HG03521 (cell line): Measurements from ENCODE around the gene TMEM208.

Source experiments
- ATAC-seq: cut with Tn5 transposase; IDR thresholded peaks from one replicate; pipeline ENCODE4 v1.9.1; 2021; ENCODE audit warnings: mild to moderate bottlenecking, moderate library complexity; ENCODE audit not compliant: unreplicated experiment

Gene TMEM208

DNA sequence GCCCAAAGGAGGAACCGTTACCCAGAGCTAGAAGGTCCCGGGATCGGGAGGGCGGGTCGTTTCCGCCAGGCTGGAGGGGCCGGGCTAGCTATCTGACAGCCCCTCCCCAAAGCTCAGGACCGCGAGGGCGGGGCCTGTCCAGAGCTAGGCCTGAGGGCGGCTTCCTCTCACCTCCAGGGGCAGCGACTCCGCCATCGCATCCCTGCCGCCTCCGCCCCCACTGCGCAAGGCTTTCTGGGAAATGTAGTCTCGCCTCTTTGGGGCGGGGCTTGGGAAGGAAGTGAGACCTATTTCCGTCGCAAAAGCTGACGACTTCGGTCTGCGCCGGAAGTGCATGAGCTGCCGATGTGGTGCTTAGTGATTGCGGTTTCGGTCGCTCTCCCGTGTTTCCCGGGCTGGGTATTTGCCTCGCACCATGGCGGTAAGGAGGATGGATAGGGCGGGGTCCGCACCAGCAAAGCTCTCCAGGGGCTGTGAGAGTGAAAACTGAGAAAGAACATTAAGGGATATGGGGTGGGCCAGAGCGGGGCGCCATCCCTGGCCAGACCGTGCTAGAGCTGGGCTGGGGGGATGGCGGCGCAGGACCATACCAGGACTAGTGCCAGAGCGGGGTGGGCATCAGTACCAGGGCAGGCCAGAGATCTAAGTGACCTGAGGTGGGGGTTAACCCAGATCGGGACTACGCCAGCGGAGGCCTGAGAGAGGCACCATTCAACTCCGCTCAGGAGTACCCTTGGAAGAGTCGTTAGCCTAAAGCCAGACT is at the start of gene TMEM208:
TMEM208 (plus strand) TSS at position 327 of the 763 bp plus-strand sequence; CDS start at position 416, 89 bp downstream.
- peak; percentile 95 for ATAC-seq

DNA sequence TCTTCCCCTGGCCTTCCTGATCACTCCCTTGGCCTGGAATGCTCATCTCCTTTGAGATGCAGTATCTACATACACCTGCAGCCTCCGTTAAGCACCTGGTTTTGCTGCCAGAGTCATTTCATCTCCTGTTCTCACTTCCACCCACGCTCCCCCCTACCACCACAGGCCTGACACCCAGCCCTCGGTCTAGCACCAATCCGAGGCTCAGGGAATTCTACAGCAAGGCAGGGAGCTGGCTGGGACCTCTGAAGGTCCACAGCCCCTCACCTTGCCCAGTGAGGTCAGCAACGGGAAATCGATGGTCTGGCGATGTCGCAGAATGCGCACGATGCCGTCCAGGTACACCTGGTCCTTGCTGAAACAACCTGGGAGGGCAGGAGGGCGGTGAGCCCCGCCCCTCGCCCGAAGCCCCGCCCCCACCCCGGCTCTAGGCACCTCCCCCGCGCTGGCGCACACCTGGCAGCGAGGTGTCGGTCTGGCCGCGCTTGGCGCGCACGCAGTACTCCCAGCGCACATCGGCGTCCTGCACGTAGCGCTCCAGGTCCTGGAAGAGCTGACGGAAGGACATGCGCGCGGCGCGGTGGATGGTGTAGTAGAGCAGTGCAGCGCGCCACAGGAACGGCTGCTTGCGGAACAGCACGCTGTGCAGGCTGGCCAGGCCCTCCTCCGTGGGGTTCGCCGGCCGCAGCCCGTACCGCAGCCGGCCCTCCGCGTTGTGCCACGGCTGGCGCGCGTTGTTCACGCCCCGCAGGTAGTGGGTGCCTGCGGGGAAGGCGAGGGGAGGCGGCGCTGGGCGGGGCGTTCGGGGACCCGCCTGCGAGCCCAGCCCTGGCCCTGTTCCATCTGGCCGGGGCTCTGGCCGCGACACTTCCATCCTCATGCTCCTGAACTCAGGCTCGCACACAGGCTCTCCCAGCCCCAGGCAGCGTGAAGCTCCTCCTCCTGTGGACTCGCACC is 48.9 kb upstream of the TMEM208 start:
- ATAC-seq = no peak

DNA sequence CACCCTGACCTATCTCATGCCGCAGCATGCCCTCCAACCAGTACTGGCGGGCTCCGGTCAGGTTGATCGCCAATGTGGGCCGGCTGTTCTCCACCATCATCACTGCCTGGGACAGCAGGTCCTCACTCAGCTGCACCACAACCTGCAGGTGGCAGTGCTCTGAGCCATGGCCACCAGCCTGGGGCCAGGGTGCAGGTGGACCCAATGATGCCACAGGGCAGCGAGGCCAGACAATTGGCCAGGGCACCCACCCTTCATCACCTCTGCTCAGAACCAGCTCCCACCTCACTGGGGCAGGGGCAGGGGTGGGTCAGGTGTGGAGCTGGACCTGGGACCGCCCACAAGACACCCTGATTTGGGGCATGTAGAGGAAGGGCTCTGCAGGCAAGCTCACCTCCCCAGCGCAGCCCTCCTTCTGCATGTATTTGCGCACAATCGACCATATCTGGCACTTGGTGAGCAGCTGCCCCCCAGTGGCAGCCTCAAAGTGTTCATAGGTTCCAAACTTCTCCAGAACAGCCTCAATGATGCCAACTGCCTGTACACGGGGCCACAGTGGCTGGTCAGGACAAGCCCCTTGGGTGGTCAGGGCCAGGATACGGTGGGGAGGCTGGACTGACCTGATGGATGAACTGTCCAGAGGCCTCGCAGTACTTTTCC is 47.4 kb upstream of the TMEM208 start:
- no peak for ATAC-seq

DNA sequence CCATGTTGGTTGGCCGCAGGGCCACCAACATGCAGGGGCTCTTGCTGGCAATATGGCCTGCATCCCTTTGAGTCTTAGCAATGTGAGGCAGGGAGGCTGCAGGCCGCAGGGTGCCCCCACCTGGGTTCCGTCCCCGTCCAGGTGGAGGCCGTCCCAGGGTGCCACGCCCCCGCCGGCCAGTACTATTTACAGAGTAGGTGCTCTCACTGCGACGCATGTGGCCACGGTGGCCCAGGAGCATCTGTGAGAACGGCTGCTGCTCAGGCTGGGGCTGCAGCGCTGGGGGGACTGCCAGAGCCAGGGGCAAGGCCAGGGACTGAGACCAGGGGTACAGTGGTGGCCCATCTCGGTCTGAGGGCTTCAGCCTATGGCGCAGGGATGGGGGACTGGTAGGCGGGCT is 46.8 kb upstream of the TMEM208 start:
- no peak for ATAC-seq

DNA sequence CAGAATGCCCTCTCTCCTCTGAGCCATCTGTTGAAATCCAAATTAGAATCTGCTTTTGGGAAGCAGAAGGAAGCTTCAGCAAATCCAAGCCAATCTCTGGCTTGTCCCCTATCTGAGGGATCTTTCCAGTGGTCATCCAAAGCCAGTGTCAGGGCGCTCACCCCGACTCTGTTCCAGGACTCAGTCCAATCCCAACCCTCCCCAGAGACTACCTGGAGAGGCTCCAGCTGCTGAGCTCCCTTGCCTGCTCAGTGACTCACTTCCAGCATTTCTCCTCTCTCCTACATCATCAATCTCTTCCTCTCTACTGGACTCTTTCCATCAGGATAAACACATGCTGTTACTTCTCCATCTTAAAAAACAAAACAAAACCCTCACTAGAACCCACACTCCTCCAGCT is 45.6 kb upstream of the TMEM208 start:
- no peak for ATAC-seq

DNA sequence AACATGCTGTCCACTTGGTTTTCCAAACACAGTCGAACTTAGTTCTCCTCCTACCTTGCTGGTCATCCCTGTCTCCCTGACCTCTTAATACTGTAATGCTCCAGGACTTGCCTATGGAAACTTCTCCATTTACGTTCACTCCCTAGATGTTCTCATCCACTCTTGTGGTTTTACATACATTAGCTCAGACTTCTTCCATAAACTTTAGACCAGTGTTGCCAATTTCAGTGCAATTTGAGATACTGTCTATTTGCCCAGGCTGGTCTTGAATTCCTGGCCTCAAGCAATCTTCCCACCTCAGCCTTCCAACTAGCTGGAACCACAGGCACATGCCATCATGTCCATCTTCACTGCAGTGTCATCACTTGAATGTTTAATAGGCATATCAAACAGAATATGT is 44.6 kb upstream of the TMEM208 start:
- no peak for ATAC-seq

DNA sequence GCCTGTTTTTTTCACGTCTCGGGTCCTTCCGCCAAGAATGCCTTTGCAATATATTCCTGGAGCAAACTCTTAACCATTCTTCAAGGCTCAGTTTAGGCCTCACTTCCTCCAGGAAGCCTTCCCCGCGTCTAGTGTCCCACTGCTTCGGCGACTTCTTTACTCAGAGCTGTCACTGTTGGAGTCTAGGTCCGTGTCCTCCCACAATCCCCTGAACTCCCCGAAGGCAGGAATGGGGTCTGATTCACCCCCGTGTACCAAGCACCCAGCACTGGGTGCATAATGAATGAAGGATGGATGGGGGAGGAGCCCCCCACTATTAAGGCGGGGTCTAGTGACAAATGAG is 43.7 kb upstream of the TMEM208 start:
- no peak for ATAC-seq

DNA sequence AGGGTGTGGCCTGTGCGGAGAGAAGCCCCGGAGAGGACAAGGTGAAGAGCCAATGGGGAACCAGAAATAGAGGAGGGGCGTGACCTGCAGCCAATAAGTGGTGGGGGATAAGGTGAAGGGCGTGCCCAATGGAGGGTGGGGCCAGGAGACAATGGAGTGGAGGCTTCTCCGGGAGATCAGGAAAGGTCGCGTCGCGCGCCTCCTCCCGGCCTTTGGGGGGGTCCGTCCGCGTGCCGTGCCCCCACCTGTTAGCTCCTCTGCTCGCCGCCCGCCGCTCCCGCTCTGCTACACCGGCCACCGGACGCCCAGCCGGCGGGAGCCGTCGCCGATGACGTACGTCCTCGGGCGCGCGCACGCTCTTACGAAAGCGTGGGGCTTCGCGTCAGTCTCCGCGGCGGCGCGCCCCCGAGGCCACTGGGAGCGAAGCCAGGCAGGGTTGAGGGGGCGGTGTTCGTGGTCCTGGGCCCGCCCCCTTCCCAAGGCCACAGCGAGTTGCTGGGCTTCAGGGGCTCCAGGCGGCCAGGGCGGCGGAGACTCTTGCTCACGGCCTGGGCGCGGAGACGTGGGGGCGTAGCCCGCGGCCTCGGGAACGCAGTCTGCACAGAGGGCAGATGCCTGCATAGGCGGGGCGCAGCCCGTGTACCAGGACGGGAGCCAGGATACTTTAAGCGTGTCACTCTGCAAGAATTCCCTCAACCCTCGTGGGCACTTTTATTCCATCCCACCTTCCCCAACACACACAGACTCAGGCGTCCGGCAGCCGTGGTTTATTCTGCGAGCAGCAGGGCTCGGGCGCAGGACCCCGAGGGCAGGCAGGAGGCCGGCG is 43.1 kb upstream of the TMEM208 start, which contains the start of gene MATCAP1:
MATCAP1 (minus strand) TSS at position 337 of the 826 bp plus-strand sequence. CDS start 3,353 bp downstream, outside the sequence.
- peak; percentile 90 for ATAC-seq

DNA sequence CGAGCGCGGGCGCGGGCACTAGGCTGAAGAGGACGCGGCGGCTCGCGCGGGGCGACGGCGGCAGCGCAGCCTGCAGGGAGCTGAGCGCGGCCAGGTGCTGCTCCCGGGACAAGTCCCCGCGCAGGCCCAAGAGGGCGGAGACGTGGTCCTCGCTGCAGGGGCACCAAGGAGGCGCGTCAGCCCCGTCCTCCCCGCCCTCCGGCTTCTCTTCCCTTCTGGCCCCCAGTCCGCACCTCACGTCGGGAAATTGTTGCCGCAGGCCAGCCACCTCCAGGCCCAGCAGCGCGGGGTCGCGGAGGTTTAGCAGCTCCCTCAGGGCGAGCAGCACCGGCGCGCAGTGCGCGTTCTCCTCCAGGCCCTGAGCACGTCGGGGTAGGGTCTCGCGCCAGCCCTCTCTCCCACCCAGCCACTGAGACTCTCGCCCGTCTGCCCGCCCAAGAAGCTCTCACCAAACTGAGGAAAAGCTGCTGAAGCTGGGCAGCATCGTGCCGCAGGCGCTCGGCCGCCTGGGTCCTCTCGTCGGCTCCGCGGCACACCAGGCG is 42.4 kb upstream of the TMEM208 start:
- ATAC-seq = no peak

DNA sequence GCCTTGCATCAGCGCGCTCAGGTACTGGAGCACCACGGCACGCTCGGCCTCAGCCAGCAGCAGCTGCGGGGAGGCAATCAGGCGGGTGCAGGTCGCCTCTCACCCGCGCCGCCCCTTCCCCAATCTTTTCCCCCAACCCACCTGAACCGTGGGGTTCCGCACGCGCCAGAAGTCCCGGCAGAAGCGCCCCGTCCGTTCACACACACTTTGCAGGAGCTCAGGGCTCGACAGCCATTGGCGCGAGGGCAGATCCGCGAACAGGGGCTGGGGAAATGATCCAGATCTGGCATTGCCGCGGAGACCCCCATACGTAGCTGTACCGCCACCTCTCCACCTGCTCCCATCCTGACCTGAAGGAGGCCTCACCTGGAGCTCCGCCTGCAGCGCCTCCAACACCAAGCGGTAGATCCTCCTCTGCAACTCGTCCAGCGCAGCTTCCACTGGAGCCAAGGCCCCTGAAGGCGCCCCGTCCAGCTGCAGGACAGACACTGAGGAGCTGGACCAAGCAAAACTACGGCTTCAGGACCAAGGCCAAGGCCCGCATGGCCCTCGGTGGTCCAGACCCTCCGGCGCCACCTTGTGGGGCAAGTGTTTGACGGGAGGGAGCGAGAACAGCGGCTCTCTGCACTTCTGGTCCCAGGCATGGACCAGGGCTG is 41.8 kb upstream of the TMEM208 start:
- ATAC-seq = no peak

DNA sequence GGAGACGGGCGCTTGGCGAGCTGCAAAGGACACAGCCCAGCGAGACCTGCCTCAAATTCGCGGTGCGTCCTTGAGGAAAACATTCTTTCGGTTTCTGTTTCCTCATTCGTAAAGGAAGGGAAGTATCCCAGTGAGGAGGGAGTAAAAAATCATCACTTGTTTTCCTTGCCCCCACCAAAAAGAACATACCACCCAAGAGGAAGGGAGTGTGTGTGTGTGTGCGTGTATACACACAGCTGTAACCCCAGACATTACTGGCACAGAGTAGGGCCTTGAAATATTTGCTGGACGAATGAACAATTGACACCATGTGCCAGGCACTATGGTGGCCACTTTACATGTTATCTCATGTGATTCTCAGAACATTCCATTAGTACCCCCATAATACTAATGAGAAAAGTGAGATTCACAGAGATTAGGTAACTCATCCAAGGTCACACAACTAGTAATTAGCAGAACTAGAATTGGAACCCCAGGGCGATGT is 41.2 kb upstream of the TMEM208 start:
- ATAC-seq = no peak

DNA sequence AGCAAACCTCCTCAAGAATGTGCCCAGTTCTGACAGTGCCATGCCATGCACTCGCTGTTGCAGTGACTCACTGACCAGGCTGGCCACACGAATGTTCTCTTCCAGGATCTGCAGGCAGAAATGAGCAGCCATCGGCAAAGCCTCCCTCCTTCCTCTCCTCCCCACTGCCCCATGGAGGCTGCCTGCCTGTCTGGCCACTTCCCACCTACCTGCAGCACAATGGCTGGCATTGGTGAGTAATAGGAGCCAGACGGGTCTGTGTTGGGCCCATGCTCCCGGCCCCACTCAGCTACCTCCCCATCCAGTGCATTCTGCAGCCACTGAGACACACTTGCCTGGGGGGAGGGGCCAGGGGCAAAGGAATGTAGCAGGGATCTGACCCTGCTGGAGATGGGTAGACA is 40.4 kb upstream of the TMEM208 start:
- no peak for ATAC-seq

DNA sequence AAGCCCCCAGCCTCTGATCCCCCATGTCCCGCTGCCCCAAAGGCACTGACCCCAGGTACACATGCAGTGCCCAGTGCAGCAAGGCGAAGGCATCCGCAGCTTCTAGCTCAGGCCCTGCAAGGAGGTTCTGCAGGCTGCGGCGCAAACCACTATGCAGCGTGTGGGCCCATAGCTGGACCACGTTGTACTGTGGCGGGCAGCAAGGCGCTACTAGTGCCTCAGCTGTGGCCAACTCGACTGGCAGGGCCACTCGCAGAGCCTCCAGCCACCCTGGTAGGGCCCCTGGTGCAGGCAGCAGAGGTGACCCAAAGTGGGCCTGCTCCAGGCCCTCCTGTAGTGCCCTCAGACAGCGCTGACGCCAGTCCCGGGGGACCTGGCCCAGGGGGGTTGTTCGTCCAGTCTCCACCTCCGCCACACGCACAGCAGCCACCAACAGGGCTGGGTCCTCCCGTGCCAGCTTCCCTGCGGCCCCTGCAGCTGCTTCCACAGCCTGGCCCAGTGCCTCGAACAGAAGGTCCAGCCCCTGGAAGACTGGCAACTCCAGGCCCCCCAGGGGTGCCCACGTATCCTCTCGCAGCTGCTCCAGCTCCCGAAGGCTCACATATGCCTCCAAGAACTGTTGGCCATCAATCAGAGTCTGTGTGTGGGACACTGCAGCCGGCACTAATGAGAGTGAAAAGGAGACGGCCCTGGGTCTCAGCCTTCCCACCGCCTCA is 39.6 kb upstream of the TMEM208 start:
- no peak for ATAC-seq

DNA sequence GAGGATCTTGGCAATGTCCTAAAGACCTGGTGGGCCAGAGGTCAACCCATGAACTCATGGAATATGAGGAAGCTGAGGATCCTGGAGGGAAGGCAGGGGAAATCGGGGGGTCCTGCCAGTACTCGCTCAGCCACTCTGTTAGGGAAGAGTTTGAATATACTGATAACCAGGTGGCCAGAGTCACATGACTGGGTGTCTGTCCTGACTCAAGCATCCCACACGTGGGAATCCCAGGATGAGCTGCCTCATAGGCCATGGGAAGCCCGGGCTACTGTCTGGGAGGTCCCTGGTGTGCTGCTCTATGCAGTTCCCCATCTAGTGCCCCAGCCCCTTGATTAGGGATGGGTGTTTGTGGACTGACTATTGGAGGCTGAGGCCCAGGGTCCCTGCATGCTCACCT is 38.6 kb upstream of the TMEM208 start:
- ATAC-seq = no peak

DNA sequence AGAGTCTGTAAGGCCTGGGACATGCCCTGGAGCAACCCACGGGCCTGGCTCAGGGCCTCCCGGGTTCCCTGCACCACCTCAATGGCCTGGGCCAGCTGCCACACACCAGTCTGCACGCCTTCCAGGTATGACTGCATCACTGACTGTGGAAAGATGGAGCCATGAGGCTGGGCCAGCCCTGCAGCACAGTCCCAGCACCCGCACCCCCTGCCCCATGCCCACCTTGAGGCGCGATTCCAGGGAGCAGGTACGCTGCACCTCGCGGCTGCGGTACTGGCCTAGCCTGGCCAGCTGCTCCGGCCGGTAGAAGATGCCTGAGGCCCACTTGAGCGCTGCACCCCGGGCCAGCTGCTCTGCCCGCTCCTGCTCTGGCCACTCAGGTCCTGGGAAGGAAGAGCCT is 38.1 kb upstream of the TMEM208 start:
- ATAC-seq = no peak

DNA sequence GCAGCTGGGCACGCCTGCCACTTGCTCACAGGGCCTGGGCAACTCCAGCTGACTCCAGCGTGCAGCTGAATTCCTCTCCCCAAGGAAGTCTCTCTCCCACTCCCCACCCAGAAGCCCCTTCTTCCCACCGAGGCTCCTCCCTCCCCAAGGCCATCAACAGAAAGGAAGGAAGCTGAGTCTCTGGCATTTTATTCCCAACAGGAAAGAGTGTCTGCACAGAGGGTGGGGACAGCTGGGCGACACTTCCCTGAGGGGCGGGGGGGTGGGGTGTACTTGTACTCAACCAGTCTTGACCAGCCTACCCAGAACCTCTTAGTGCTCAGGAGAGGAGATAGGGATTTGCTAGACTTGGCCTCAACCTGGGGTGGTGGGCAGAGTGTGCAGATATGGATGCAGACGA is 36.9 kb upstream of the TMEM208 start, which contains the start of gene EXOC3L1:
EXOC3L1 (minus strand) TSS at position 96 of the 400 bp plus-strand sequence. CDS start 460 bp downstream, outside the sequence.
- ATAC-seq = no peak

DNA sequence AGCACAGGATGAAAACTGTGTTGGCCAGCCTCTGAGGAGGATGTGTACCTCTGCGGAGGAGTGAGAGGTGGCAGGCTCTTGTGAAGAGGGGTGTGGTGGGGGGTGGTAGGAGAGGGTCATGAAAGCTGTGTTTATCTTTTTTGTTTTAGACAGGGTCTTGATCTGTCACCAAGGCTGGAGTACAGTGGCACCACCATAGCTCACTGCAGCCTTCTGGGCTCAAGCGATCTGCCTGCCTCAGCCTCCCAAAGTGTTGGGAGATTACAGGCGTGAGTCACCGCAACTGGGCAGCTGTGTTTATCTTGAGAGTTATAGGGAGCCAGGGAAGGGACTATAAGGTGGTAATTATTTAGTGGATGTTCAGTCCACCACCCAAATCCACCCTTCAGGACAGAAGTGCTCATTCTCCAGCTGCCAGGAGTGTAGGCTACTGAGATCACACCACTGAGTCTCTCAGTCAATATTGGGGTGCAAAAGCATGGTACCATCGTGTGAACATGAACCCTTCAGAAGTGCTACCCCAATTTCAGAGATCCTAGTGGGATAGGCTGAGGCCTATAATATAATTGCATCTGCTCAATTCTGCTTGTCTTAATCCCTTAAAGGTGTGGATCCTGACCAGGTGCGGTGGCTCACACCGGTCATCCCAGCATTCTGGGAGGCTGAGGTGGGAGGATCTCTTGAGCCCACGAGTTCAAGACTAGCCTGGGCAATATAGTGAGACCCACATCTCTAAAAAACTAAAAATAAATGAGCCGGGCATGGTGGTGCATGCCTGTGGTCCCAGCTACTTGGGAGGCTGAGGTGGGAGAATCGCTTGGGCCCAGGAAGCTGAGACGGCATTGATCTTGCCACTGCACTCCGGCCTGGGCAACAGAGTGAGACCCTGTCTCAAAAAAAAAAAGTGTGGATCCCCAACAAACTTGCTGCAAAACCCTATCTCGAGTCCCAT is 36.2 kb upstream of the TMEM208 start:
- no peak for ATAC-seq
